Colonic mucosa (tissue), 4 donors: Measurements from ENCODE around the gene PLSCR1. TPM values are rescaled to one million over a fixed set of nuclear protein-coding genes. Genes with fewer than 3 reads are reported as not detected.
A peak's percentile ranks its signal among the peaks of the same experiment; 100 is the strongest.

Experiments used
- DNase-seq: peaks from one replicate; pipeline ENCODE4 v3.0.0-alpha.2; 2020
- H3K27ac ChIP-seq: fragments of 200-600 bp; one replicate; pipeline ENCODE4 v1.8.0; 2021
- H3K27me3 ChIP-seq: fragments of 200-600 bp; one replicate; pipeline ENCODE4 v1.8.0; 2021
- H3K36me3 ChIP-seq: fragments of 200-600 bp; one replicate; pipeline ENCODE4 v1.8.0; 2021
- H3K4me1 ChIP-seq: fragments of 200-600 bp; one replicate; pipeline ENCODE4 v1.8.0; 2021; ENCODE audit warnings: mild to moderate bottlenecking
- H3K4me3 ChIP-seq: fragments of 200-600 bp; one replicate; pipeline ENCODE4 v1.8.0; 2021
- H3K9ac ChIP-seq, 2 donors: one replicate each; pipeline ENCODE4 v1.7.0; 2013; ENCODE audit warnings: control low read depth in 2 of 2, low read depth in 2 of 2, low read length in 2 of 2
- H3K9me3 ChIP-seq: fragments of 200-600 bp; one replicate; pipeline ENCODE4 v1.8.0; 2021
- intact Hi-C: fragments of 100-400 bp; cut with DNase I; formaldehyde crosslinking; loops from one replicate; pipeline ENCODE4 v1.14.1; 2022
- total RNA-seq, 2 donors: library from RNA; stranded (reverse); fragmentation: NEBNext Ultra II Directional in 1 of 2; extraction: Animal tissue kit (Norgen Biotek cat#: 25700) in 1 of 2; gene quantifications; one replicate each; pipeline ENCODE4 v1.2.1, GENCODE V29; 2021
- TF ChIP-seq, protein P1 (sequence below): fragments of 200-600 bp; IDR thresholded peaks from one replicate; pipeline ENCODE4 v1.8.0; 2022; ENCODE audit warnings: antibody characterized with exemption, mild to moderate bottlenecking
- donor health status: healthy.
- donor health status: DM: no; HTN: no; CAD: no.
- donor health status: DM: no; HTN: no; CAD: no.

Gene PLSCR1
- total RNA-seq, 2 donors from 2014 or later = 99.0 to 180 TPM

- Histone ChIP-seq H3K27ac (peak overlapping the region; percentile 98), H3K27me3 (no peaks in the 10 kb centered on the region), H3K9me3 (no peaks in the 10 kb centered on the region), H3K36me3 (no peaks in the 10 kb centered on the region), H3K9ac (peak overlapping the region in 1 of 2 donors; percentile 13), H3K4me1 (no peaks in the 10 kb centered on the region), H3K4me3 (no peak overlapping the region)
- intact Hi-C loops = no loop called here
- TF ChIP-seq, protein P1, sequence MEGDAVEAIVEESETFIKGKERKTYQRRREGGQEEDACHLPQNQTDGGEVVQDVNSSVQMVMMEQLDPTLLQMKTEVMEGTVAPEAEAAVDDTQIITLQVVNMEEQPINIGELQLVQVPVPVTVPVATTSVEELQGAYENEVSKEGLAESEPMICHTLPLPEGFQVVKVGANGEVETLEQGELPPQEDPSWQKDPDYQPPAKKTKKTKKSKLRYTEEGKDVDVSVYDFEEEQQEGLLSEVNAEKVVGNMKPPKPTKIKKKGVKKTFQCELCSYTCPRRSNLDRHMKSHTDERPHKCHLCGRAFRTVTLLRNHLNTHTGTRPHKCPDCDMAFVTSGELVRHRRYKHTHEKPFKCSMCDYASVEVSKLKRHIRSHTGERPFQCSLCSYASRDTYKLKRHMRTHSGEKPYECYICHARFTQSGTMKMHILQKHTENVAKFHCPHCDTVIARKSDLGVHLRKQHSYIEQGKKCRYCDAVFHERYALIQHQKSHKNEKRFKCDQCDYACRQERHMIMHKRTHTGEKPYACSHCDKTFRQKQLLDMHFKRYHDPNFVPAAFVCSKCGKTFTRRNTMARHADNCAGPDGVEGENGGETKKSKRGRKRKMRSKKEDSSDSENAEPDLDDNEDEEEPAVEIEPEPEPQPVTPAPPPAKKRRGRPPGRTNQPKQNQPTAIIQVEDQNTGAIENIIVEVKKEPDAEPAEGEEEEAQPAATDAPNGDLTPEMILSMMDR = no peak
- no peak for DNase-seq
These were observed 5.1 kb downstream of the PLSCR1 start for GRCh38 chr3:146539315-146539714.

GRCh38 chr3:146537603-146538002, 6.8 kb downstream of the PLSCR1 start:
- Histone ChIP-seq H3K4me3 (no peak overlapping the region), H3K4me1 (no peaks in the 10 kb centered on the region), H3K9ac (no peak overlapping the region), H3K27me3 (no peaks in the 10 kb centered on the region), H3K9me3 (no peaks in the 10 kb centered on the region), H3K27ac (no peak overlapping the region), H3K36me3 (peaks cover under 1% of the 10 kb centered on the region)
- intact Hi-C loops = no loop called here
- TF ChIP-seq, protein P1 = no peak
- no peak for DNase-seq

DNA sequence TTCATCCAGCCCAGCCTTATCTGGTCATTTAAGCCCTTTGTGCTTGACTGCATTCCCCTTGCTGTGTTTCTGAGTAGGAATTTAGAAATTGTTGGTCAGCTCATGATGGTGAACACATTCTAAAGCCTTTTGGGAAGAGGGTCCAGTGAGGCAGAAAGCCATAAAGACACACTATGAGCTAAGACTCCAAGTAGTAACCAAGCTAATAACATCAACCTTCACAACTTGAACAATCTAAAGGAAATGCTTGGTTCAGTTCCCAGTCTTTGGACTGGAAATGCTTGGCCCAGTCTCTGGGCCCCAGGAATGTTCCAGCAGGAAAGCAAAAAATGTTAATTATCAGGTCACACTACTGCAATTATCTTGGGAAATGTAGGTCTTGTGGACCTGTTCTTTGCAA, 7.7 kb downstream of the PLSCR1 start:
- no peak for DNase-seq
- Histone ChIP-seq H3K27ac (no peak overlapping the region), H3K36me3 (peaks cover 5% of the 10 kb centered on the region), H3K4me3 (no peak overlapping the region), H3K27me3 (no peaks in the 10 kb centered on the region), H3K4me1 (no peaks in the 10 kb centered on the region), H3K9ac (no peak overlapping the region), H3K9me3 (no peaks in the 10 kb centered on the region)
- intact Hi-C loops = no loop called here
- TF ChIP-seq, protein P1 = no peak

- Histone ChIP-seq H3K27me3 (no peaks in the 10 kb centered on the region), H3K4me1 (no peaks in the 10 kb centered on the region), H3K27ac (no peak overlapping the region), H3K9me3 (no peaks in the 10 kb centered on the region), H3K4me3 (no peak overlapping the region), H3K9ac (no peak overlapping the region), H3K36me3 (peaks cover 5% of the 10 kb centered on the region)
- no peak for DNase-seq
- intact Hi-C loops = no loop called here
- TF ChIP-seq, protein P1 = no peak
These were observed 12.0 kb downstream of the PLSCR1 start for GRCh38 chr3:146532406-146532805.

- DNase-seq = no peak
- intact Hi-C loops = no loop called here
- H3K4me3 ChIP-seq = no peak overlapping the region
- H3K27ac ChIP-seq = no peak overlapping the region
- peaks cover 5% of the 10 kb centered on the region for H3K36me3 ChIP-seq
- H3K27me3 ChIP-seq = no peaks in the 10 kb centered on the region
- no peak overlapping the region for H3K9ac ChIP-seq
- H3K4me1 ChIP-seq = no peaks in the 10 kb centered on the region
- no peaks in the 10 kb centered on the region for H3K9me3 ChIP-seq
- TF ChIP-seq, protein P1 = no peak
These were observed 13.8 kb downstream of the PLSCR1 start for GRCh38 chr3:146530609-146531008.

GRCh38 chr3:146529021-146529420, 15.4 kb downstream of the PLSCR1 start:
- no peak overlapping the region for H3K9ac ChIP-seq
- H3K4me1 ChIP-seq = no peaks in the 10 kb centered on the region
- intact Hi-C loops = no loop called here
- peaks cover 5% of the 10 kb centered on the region for H3K36me3 ChIP-seq
- no peaks in the 10 kb centered on the region for H3K27me3 ChIP-seq
- no peaks in the 10 kb centered on the region for H3K9me3 ChIP-seq
- H3K4me3 ChIP-seq = no peak overlapping the region
- TF ChIP-seq, protein P1 = no peak
- H3K27ac ChIP-seq = no peak overlapping the region
- no peak for DNase-seq
